IPS-NIHi11 (cell line): ENCODE results near the gene FBXW8.

Experiments
- DNase-seq: peaks from one replicate; pipeline ENCODE4 v3.0.0; 2012; ENCODE audit warnings: mixed read lengths, low spot score

The FBXW8 gene

DNA sequence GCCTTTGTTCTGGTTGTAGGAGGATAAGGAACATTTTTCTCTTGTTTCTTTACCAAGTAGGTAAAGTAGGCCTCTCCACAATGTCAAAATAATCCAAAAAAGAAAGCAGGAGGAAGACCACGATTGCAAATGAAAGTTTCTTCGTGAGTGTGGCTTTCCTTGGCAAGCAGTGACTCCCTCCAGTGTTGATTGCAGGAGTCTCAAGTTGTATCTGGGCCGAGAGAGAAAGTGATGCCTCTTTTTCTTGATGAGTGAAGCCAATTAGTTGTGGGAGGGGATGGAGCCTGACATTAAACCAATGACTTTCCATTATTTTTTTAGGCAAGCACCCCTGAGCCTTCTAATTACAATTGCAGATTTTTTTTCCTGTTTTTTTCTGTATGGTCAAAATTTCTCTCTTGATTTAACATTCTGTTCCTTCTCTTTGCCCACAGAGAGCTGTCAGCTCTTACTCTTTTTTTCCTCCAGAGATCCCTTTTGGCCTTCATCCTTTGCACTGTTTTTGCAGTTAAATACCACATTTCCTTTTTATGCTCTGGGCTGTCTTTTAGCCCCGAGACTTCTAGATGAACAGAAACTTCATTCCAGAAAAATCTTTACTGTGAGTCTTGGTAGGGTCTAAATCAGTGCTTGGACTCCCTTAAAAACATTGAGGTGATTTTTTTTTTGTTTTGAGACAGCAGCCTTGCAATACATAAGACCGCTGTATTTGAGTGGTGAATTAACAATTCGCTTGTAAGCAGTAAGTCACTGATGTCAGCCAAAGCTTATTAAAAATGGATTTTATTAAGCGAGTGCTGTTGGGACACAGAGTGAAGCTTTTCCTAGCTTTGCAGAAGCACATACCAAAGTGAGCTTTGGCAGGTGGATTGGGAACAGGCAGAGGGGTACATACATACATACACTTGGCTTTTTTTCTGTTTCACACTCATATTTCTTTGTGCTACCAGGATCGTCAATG lies 15.8 kb downstream of the FBXW8 start:
- no peak for DNase-seq

DNA sequence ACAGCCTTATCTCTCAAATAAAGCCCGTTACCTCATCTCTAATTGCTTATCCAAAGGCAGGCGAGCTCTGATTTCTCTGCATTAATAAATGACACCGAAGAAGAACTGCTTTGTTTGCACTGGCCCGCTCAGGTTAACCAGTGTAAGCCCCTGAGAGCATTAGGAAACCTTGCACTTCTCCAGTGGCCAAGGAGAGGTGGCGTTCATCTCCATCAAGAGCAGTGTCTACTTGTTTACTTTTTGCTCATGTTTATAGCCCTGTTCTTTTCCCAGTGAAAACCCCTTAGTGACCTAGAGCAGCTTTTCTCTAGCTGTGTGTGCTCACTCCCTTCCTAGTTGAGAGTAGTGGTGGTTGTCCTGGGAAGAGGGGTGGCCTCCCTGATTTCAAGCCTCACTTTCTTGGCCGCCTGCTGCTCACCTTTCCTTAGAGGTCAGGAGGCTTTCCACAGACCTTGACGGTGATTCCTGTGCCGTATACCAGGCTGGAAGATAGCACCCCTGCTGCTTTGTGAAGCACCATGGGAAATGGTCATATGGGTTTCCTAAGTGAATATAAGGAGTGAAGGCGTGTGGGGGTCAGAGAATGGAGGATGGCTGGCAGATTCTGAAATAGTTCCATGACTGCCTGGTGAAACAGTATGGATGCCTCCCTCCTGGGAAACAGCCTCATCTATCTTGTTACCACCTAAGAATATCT lies 16.6 kb downstream of the FBXW8 start:
- no peak for DNase-seq

DNA sequence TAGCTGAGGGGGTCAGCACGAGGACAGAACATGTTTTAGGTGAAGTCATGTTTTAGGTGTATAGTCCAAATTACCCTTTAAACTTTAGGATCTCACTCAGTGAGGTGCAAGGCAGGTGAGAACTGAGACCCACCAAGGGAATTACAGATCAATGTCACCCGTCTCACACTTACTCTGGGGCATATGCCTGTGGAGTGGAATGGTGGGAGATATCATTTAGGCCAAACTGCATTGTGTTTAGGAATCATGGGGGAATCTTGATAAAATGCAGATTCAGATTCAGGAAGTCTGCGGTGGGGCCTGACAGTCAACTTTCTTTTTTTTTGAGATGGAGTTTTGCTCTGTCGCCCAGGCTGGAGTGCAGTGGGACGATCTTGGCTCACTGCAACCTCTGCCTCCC lies 17.8 kb downstream of the FBXW8 start:
- no peak for DNase-seq

DNA sequence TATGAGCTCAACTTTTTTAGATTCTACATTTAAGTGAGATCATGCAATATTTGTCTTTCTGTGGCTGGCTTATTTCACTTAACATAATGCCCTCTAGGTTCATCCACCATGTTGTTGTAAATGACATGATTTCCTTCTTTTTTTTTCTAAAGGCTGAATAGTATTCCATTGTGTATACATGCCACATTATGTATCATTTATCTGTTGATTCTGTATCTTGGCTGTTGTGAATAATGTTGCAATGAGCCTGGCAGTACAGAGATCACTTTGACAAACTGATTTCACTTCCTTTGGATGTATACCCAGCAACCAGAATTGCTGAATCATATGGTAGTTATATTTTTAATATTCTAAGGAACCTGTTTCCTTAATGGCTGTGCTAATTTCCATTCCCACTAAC lies 19.1 kb downstream of the FBXW8 start:
- no peak for DNase-seq

DNA sequence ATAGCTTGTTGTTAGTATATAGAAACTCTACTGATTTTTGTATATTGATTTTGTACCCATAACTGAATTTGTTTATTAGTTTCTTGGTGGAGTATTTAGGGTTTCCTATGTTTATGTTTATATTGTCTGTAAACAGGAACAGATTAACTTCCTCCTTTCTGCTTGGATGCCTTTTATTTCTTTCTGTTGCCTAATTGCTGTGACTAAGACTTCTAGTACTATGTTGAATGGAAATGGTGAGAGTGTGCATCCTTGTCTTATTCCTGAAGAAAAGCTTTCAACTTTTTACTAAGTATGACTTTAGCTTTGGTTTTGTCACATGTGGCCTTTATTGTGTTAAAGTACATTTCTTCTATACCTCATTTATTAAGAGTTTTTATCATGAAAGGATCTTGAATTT lies 20.9 kb downstream of the FBXW8 start:
- no peak for DNase-seq

DNA sequence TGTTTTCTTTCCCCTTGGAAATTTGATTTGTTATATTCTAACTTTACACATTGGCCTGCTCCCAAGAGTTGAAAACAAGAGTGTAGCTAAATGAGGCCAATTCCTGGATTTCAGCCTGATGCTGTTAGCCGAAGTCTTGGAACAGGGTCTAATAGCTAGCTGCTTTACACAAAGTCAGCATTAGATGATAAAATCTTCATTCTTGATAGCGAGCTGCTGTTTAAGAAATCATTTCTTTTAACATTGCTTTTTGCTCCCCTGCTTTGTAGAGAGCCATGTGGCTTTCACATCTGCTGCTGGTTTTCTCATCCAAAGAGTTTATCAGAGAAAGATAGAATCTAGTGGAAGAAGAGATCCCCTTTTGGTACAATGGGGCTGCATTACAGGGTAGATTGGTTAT lies 22.3 kb downstream of the FBXW8 start:
- DNase-seq = no peak

DNA sequence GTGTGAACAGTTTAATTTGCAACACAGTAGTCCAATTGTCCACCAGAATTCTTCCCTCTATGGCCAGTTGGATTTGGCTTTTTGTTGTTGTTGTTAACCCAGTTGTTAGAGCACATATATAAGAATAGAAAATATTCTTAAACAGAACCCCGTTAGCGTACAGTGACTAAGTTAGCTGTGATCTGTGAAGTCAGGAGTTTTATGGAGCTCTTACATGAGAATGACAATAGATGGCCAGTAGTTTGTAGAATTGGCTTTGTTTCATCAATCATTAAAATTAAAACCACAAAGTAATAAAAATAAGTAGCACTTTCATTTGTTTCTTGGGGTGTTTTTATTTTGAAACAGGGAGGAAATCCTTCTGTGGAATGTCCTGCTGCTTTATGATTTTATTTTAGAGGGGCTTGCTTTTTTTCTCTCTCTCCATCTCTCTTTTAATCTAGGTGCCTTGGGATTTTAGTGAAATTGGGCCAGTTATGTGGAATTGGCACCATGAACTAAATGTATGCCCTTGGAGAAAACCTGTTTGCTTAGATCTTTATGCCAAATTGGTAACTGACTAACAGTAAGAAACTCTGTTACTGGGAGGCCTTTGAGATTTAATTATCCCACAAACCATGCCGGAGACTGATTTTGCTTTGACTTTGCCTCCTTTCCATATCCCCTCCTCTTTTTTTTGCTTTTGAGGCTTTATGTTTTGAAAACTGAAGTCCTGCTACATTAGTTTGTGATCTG lies 22.9 kb downstream of the FBXW8 start:
- DNase-seq = no peak

DNA sequence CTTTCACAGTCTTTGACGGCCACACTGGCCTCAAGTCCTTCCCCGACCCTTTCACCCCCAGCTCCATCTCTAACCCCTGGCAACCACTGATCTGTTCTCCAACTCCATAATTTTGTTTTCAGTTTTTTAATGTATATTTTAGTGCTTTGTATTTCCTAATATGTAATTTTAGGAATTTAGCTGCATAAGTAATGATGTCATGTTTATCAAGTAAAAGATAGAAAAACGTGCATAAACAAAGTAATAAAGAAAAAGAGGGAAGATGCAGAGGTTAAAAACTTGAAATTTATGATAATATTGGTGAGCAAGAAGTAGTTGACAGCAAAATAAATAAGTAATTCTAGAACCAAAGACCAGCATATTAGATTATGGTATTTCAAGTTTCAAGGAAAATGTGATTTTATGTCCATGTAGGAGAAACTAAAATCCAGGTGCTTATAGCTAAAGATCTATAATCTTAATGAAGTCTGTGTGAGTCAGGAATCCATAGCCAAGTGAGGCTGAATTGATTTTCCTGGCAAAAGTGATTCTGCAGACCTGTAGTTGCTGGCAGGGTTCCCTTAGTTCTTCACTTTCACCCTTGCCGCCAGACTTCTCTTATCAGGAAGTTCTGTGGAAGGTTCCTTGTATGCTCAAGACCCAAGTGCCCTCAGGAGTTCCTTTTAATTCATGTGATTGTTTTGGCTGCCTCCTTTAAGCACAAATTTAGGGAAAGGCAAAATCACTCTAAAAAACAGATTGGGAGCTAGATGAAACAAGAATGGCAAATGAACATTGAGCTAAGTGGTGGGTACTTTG lies 24.4 kb downstream of the FBXW8 start:
- DNase-seq = no peak

DNA sequence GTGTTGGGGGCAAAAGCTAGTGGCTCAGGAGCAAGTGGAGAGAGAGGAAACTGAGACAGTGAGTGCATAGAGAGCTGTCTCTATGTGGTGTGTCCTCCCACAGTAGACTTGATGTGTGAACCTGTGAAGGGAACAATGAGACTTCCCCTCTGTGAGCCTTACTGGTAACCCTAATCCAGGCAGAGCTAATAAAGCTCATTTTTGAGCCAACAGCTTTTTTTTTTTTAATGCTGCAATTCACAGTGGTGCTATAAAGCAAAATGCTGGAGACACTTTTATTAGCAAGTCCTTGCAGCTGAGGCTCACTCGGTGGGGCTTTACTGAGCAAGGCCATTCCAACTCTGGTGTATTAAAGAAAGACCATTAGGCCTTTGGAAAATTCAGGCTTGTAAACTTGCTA lies 26.9 kb downstream of the FBXW8 start:
- no peak for DNase-seq

DNA sequence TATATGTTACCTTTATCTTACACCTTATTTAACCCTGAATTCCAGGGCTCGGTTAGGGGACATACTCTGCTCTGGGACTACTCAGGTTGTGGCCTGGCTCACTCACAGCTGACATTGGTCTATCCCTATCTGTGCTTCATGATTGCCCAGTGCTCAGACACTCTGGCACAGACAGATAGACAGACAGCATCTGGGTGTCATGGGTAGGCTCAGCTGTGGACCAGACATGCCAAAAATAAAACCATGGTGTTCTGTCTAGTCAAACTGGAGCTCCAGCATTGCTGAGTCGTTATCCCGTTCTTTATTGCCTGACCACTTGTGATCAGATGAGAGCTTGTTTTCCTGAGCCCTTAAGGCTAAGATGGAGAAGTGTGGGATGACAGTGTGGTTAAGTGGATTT lies 29.0 kb downstream of the FBXW8 start:
- DNase-seq = no peak

DNA sequence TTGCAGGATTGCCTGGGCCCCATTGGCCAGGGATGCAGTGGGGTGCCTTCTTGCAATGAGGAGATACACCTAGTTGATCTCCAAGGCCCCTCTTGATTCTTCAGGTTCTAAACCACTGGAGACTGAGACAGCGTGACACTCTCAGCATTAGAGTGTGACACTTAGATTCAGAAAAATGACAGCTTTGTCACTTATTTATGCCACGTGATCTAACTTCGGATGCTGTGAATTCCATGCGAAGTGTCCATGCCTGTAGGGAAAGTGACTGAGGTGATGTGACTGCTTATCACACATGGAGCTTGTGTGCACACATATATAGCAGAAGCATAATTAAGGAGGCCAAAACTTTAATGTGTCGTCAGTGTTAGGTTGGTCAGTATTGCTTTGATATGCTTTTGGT lies 30.4 kb downstream of the FBXW8 start:
- DNase-seq = no peak

DNA sequence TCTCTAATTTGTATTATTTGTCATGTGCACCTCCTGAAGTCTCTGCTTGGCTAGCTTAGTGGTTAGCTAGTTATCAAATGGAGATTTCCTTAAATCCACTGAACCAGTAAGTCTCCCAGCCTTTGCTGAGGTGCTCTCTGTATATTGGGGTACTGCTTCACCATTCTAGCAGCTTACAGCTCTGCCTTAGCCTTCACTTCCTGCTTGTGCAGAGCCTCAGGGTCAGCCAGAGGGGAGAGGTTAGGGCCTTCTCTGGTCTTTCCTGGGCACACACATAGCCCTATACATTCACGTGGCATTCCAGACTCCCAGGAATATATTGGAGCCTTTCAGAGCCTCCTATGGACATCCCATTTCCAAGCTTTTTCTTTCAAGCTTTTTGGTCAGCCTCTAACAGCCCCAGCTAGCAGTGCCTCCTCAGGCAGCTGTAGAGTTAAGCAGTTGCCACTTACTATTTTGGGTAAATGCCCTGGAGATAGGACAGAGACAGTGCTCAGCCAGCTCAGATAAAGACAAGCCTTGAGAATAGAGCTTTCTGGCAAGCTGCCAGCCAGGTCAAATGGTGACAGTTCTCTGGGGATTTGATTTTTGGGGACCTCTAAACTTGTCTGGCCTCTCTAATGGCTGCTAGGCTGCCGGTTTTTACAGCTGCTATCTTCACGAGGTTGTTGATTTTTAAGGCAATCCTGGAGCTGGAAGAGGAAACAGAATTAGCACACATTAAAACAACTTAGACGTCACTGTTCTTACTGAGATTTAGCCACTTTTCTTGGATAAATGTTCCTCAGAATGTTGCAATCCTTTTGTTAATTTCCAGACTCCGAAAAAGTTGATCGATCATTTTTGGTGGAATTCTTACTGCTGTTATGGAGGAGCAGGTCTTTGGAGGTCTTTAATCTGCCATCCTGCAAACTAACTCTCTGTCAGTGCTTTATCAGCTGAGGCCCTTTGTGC lies 32.9 kb downstream of the FBXW8 start:
- DNase-seq = no peak

DNA sequence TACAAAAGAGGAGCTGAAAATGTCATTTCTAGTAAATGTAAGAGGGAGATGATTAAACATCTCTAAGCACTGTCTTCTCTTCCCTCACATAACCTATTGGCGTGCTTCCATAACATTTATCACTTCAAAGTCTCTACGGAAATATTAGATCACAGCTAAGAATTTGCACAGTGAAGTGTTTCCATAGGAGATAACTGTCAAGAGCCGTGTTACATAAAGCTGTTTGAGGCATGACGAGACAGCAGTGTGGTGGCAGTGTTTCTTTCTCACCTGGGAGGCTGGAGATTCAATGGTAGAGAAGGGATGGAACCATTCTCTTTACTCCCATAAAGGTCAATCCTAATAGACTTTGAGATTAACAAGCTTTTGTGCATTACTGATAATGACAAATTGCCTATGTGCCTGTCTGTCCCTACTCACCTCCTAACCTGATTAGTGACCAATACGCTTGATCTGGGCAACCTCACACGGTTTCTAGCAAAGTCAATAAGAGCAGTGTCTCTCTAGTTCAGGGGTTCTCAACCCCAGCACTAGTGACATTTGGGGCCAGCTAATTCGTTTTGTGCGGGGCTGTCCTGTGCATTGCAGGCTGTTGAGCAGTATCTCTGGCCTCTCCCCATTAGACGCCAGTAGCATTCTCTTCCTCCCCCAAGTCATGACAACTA lies 35.3 kb downstream of the FBXW8 start:
- no peak for DNase-seq

DNA sequence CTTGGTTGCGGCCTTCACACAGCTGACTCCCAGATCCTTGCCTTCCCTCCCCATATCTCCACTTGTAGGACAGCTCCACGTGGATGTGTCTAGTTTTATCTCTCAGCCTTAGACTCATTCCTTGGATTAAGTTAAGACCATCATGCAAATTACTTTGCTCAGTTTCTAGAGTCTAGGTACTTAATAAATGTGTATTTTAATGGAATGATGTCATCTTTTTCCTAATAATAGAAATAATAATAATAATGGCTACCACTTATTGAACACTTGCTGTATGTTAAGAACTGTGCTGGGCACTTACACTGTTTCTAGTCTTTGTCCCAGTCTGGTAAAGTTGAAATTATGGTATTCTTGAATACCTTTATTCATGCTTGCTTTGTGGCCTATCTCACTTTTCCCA lies 37.5 kb downstream of the FBXW8 start:
- no peak for DNase-seq

DNA sequence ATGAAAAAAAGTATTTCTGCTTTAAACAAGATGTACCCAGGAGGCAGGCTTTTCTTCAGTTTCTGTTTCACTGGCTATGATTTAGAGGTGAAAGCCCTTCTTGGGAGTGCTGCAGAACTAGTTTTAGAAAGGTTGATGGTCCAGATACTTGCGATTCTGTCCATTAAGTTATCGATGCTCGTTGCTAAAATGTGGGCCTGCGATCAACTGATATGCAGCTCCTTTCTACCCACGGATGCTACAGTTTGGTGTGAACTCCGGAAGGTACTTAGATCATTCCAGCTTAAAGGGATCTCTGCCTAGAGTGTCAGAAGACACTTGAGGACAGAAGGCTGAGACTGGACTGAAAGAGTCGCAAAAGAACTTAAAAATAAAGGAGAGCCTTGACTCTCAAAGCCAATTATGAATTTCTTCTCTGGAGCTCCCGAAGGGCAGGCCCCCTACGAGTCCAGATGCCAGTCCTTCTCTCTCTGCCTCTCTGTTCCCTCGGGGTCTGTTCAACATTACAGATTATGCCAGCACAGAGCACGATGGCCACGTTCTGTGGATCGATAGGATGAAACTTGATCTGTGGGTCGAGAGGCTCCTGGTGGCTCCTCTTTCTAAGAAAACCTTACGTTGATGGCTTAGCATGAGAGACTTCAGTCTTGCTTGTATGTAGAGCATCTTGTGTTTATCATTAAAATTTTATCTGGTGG lies 40.0 kb downstream of the FBXW8 start:
- no peak for DNase-seq

DNA sequence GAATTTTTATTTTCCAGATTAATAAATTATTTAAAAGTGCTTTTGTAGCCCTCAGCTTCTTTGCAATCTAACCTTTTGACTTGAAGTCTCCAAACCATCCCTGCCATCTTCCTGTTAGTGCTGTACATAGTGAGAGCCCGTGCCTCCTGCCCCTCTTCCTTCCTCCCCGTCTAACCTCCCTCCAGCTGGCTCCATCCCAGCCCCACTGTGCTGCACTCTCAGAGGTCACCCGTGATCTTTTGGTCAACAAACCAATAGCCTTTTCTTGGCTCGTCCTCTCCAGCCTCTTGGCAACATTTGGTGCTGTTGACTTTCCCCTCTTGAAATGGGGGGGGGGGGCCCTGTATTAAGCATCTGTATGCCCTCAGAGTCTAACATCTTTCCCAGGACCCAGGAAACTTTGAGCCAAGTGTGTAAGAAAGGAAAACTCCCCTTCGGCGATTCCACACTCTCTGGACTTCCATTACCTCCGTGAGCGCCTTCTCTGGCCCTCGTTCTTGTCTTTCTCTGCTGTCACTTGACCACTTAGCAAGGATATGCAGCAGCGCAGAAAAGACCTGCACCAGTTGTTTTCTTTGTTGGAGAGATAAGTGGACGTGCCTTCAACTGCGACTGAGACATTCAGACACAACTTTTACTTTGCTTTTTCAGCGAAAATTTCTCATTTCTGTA lies 44.1 kb downstream of the FBXW8 start:
- DNase-seq = no peak

DNA sequence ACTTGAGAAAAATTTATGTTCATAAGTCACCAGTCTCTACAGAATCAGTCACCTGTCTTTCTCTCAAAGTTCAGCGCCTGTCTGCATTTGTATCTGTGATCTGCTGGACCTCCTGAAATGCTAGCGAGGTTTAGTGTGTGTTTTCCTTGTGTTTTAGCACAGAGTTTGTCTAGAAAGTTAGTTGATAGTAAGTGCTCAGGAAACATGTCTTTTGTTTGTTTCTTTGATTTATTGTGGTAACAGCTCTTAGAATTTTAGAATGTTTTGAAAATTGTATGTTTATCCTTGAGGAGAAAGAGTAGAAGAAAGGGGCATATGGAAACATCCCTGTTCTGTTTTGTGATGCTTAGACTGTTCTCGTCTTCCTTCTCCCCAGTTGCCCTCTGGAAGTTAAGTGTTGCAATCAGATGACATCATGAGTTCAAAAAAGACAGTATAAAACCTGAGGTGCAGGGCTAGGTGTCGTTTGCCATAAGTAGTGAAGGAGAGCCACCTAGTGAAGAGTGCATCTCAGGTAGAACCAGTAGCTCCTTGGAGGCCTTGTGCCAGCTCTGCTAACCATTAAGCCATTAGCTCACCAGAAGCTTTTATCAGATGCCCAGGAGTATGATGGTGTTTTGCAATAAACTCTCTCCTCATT lies 44.8 kb downstream of the FBXW8 start:
- no peak for DNase-seq

DNA sequence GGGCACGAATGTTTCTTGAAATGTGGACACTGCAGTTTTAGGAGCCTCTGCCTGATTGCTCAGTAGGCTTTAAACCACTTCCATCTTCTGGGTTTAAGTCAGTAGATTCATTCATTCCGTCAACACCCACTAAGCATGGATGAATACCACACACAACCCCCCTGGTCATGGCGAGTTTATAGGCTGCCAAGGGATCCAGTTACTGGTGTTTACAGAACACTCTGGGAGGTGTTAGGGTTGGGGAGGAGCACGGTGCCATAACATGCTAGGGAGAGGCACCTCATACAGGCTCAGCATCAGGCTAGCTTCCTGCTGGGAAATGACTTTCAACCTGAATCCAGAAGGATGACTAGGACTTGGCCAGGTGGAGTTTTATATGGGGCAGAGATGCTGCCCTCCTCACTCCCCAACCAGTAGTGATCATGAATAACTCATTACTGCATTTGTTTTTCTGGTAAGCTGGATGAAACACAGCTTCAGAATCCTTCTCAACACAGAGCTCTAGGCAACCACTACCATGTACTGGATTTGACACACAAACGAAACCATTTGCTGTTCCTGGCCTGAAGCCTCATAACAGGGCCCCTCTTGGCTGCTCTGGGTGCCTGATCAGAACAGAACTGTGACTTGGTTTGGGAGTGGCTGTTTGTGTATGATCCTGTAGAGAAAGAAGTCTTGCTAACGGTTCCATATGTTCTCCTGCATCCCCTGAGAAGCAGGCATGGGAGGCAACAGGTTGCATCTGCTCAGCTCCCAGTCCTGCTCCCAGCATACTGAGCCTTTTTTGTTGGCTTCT lies 47.9 kb downstream of the FBXW8 start:
- no peak for DNase-seq
